ENCODE data around the gene IDE.
"Not testable (repeated sequence)": the region's sequence is repeated elsewhere in the genome, so short reads cannot be mapped to it uniquely, and the experiment has no call there.

IDE gene

GRCh38 chr10:92573798-92574547 is at the start of gene IDE:
Gene IDE, minus strand, starts transcription at chr10:92574093. Its CDS starts 74 bp downstream, at chr10:92574019.
- peak; percentile 68 to 71 for DNase-seq (ENCODE audit: extremely low read depth in 1 of 2, low read depth in 1 of 2)

GRCh38 chr10:92619368-92619767 is 45.5 kb upstream of the IDE start:
- DNase-seq (ENCODE audit: extremely low read depth in 1 of 2, low read depth in 1 of 2) = no peak

GRCh38 chr10:92615515-92615914 is 41.6 kb upstream of the IDE start:
- no peak for DNase-seq (ENCODE audit: extremely low read depth in 1 of 2, low read depth in 1 of 2)

GRCh38 chr10:92604841-92605240 is 30.9 kb upstream of the IDE start:
- DNase-seq (ENCODE audit: extremely low read depth in 1 of 2, low read depth in 1 of 2) = no peak

GRCh38 chr10:92598321-92598720 is 24.4 kb upstream of the IDE start:
- no peak for DNase-seq (ENCODE audit: extremely low read depth in 1 of 2, low read depth in 1 of 2)

- no peak for DNase-seq (ENCODE audit: extremely low read depth in 1 of 2, low read depth in 1 of 2)
Observed at GRCh38 chr10:92595505-92595904, 21.6 kb upstream of the IDE start.

GRCh38 chr10:92593619-92594588 is 20.0 kb upstream of the IDE start:
- DNase-seq (ENCODE audit: extremely low read depth in 1 of 2, low read depth in 1 of 2) = no peak

- peak; percentile 91 to 98 for DNase-seq (ENCODE audit: extremely low read depth in 1 of 2, low read depth in 1 of 2)
Observed at GRCh38 chr10:92592761-92593618, 19.1 kb upstream of the IDE start, which contains the start of gene KIF11. Gene KIF11, plus strand, starts transcription at chr10:92593130. Its CDS starts 246 bp downstream, at chr10:92593376.

- DNase-seq (ENCODE audit: extremely low read depth in 1 of 2, low read depth in 1 of 2) = peak; percentile 86 to 89
Observed at GRCh38 chr10:92591550-92592022, 17.7 kb upstream of the IDE start.

- no peak for DNase-seq (ENCODE audit: extremely low read depth in 1 of 2, low read depth in 1 of 2)
Observed at GRCh38 chr10:92590623-92591549, 17.0 kb upstream of the IDE start.

- DNase-seq (ENCODE audit: extremely low read depth in 1 of 2, low read depth in 1 of 2) = not testable (repeated sequence)
Observed at GRCh38 chr10:92582347-92582746, 8.5 kb upstream of the IDE start.

GRCh38 chr10:92575961-92576360 is 2.1 kb upstream of the IDE start:
- DNase-seq (ENCODE audit: extremely low read depth in 1 of 2, low read depth in 1 of 2) = no peak

- no peak for DNase-seq (ENCODE audit: extremely low read depth in 1 of 2, low read depth in 1 of 2)
Observed at GRCh38 chr10:92574548-92575261, 812 bp upstream of the IDE start.

GRCh38 chr10:92573091-92573797 is 649 bp downstream of the IDE start:
- DNase-seq (ENCODE audit: extremely low read depth in 1 of 2, low read depth in 1 of 2) = no peak

- DNase-seq (ENCODE audit: extremely low read depth in 1 of 2, low read depth in 1 of 2) = no peak
Observed at GRCh38 chr10:92572362-92573090, 1.4 kb downstream of the IDE start.

- DNase-seq (ENCODE audit: extremely low read depth in 1 of 2, low read depth in 1 of 2) = no peak
Observed at GRCh38 chr10:92571649-92572048, 2.2 kb downstream of the IDE start.

GRCh38 chr10:92569663-92570062 is 4.2 kb downstream of the IDE start:
- not testable (repeated sequence) for DNase-seq (ENCODE audit: extremely low read depth in 1 of 2, low read depth in 1 of 2)

GRCh38 chr10:92569071-92569470 is 4.8 kb downstream of the IDE start:
- DNase-seq (ENCODE audit: extremely low read depth in 1 of 2, low read depth in 1 of 2) = no peak
